HG03354 (cell line): ENCODE results near the gene AZIN2.

Experiments
- ATAC-seq: cut with Tn5 transposase; IDR thresholded peaks from one replicate; pipeline ENCODE4 v1.9.1; 2021; ENCODE audit warnings: mild to moderate bottlenecking; ENCODE audit not compliant: unreplicated experiment, poor library complexity, severe bottlenecking

AZIN2 gene

GRCh38 chr1:33165809-33166208 lies 84.9 kb downstream of the AZIN2 start:
- ATAC-seq, result no peak

DNA sequence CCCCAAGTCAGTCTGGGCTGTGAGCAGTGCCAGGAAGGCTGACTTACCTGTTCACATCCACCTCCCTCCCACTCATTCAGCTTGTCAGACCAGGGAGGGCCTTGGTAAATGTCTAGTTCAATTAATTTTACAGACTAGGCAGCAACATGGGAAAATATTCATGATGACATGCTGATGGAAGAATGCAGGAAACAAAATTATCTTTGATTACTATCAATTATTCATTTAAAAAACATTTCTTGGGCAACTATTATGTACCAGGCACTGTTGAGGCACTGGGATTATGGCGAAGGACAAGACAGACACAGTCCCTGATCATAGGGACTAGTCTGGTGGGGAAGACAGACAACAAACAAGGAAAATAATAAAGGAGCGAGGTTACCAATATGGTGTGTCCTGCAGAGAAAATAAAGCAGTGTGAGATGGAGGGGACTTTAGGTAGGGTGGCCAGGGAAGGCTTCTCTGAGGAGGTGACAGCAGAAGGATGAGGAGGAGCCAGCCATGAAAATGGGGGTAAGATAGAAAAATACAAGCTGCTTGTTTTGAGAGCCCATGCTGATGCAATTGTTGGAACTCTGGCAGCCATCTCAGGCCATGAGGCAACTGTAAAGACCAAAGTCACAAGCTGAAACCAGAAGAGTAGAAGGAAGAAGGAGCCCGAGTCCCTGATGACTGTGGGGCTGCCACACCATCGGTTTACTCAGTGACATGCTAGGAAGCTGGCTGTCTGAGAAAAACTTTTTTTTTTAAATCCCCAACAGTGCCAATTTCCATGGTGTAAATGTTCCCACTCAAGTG lies 86.9 kb downstream of the AZIN2 start:
- no peak for ATAC-seq

GRCh38 chr1:33168556-33169289 lies 87.8 kb downstream of the AZIN2 start:
- no peak for ATAC-seq

DNA sequence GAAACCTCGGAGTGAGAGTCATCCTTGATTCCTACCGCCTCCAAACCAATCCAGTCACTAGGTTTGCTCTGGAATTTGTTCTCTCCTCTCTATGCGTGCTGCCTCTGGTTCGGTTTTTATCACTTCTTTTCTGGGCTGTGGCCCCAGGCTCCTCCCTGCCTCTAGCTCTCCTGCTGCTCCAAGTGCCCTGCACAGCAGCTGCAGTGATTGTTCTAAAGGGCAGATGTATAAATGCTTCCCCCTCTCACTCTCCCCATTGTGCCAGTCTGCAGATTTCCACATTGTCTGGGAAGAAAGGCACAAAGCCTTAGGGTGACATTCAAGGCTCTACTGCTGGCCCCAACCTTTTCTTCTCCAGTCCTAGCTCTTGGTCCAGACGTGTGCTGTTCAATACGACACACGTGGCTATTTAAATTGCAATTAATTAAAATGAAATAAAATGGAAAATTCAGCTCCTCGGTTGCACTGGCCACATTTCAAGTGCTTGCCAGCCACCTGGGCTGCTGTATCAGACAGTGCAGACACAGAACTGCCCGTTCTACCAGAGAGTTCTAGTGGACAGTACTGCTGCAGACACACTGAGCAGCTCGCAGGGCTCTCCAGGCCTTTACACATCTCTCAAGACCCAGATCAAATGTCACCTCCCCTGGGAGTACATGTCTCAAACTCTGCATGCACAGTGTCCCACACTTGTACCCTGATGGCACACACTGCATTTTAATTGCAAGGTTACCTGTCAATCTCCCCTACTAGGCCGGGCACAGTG lies 88.5 kb downstream of the AZIN2 start:
- no peak for ATAC-seq
